Measurements from ENCODE around the gene MAN2A2. TPM values are rescaled to one million over a fixed set of nuclear protein-coding genes. Genes with fewer than 3 reads are reported as not detected.

MAN2A2 gene
- total RNA-seq, 5 donors from 2014 or later (not counting 1 experiment from before 2014, with no cell fraction given) = 119 to 158 (median 142) TPM

GRCh38 chr15:90877996-90878395, 25.1 kb upstream of the MAN2A2 start:
- Histone ChIP-seq H3K4me1 (ENCODE audit: control insufficient read depth in 1 of 2, extremely low read depth in 1 of 2, insufficient read depth in 2 of 2, low read length in 2 of 2) (peaks cover 0 to 15% of the 10 kb centered on the region in 2 experiments), H3K27ac (ENCODE audit: low read length) (no peak overlapping the region), H3K36me3 (ENCODE audit: control insufficient read depth in 2 of 2, extremely low read depth in 1 of 2, insufficient read depth in 1 of 2, low read length in 1 of 2) (peaks cover 27 to 42% of the 10 kb centered on the region in 2 donors), H3K9me3 (no peaks in the 10 kb centered on the region), H3K4me3 (ENCODE audit: control insufficient read depth in 1 of 2, extremely low read depth in 1 of 2, low read length in 1 of 2) (no peak overlapping the region), H3K27me3 (replicated peaks in 1 of 2; ENCODE audit: control insufficient read depth in 2 of 2, extremely low read depth in 1 of 2, insufficient read depth in 2 of 2, low read length in 1 of 2) (no peaks in the 10 kb centered on the region)
- Mint-ChIP-seq H3K27ac (no peak overlapping the region), H3K4me1 (peaks cover 3 to 15% (median 14%) of the 10 kb centered on the region in 3 donors), H3K27me3 (no peaks in the 10 kb centered on the region), H3K4me3 (no peak overlapping the region), H3K9me3 (no peaks in the 10 kb centered on the region), H3K36me3 (peaks cover 30% of the 10 kb centered on the region)
- no peak for DNase-seq
- ATAC-seq (replicated peaks in 1 of 4) = no peak
- CTCF ChIA-PET = no interaction called here
- POLR2A ChIA-PET = no interaction called here
- 100% methylated on average over 3 of the region's 14 CpGs for WGBS (ENCODE audit: insufficient coverage)

- H3K4me3 ChIP-seq (ENCODE audit: control insufficient read depth in 1 of 2, extremely low read depth in 1 of 2, low read length in 1 of 2) = no peak overlapping the region
Measured at GRCh38 chr15:90878660-90879059, 24.4 kb upstream of the MAN2A2 start.

GRCh38 chr15:90879730-90880366, 23.3 kb upstream of the MAN2A2 start:
- H3K27me3 ChIP-seq (replicated peaks in 1 of 2; ENCODE audit: control insufficient read depth in 2 of 2, extremely low read depth in 1 of 2, insufficient read depth in 2 of 2, low read length in 1 of 2) = peaks cover 0 to 6% of the 10 kb centered on the region in 2 experiments
- Mint-ChIP-seq H3K27ac (no peak overlapping the region), H3K27me3 (peaks cover 0 to under 1% of the 10 kb centered on the region in 2 donors), H3K36me3 (peaks cover 30% of the 10 kb centered on the region), H3K4me3 (no peak overlapping the region), H3K4me1 (peaks cover 0 to 6% (median 4%) of the 10 kb centered on the region in 3 donors), H3K9me3 (no peaks in the 10 kb centered on the region)
- ATAC-seq (replicated peaks in 1 of 4) (no peak), DNase-seq (no peak)
- peaks cover 0 to 7% of the 10 kb centered on the region in 2 experiments for H3K4me1 ChIP-seq (ENCODE audit: control insufficient read depth in 1 of 2, extremely low read depth in 1 of 2, insufficient read depth in 2 of 2, low read length in 2 of 2)
- CTCF ChIA-PET = no interaction called here
- H3K36me3 ChIP-seq (ENCODE audit: control insufficient read depth in 2 of 2, extremely low read depth in 1 of 2, insufficient read depth in 1 of 2, low read length in 1 of 2) = peaks cover 27 to 42% of the 10 kb centered on the region in 2 donors
- H3K4me3 ChIP-seq (ENCODE audit: control insufficient read depth in 1 of 2, extremely low read depth in 1 of 2, low read length in 1 of 2) = no peak overlapping the region
- 96% methylated on average over 31 of the region's 35 CpGs for WGBS (ENCODE audit: insufficient coverage)
- POLR2A ChIA-PET = no interaction called here
- no peaks in the 10 kb centered on the region for H3K9me3 ChIP-seq
- no peak overlapping the region for H3K27ac ChIP-seq (ENCODE audit: low read length)

More at GRCh38 chr15:90878660-90879059, 24.4 kb upstream of the MAN2A2 start:
- no peak overlapping the region for H3K27ac ChIP-seq (ENCODE audit: low read length)
- no peak overlapping the region for H3K27ac Mint-ChIP-seq
- no peaks in the 10 kb centered on the region for H3K9me3 ChIP-seq
- H3K4me1 ChIP-seq (ENCODE audit: control insufficient read depth in 1 of 2, extremely low read depth in 1 of 2, insufficient read depth in 2 of 2, low read length in 2 of 2) = peaks cover 0 to 8% of the 10 kb centered on the region in 2 experiments
- H3K4me1 Mint-ChIP-seq = peaks cover 0 to 10% (median 9%) of the 10 kb centered on the region in 3 donors
- no peaks in the 10 kb centered on the region for H3K9me3 Mint-ChIP-seq
- no peaks in the 10 kb centered on the region for H3K27me3 Mint-ChIP-seq
- H3K36me3 ChIP-seq (ENCODE audit: control insufficient read depth in 2 of 2, extremely low read depth in 1 of 2, insufficient read depth in 1 of 2, low read length in 1 of 2) = peaks cover 27 to 42% of the 10 kb centered on the region in 2 donors
- no peak for ATAC-seq (replicated peaks in 1 of 4)
- 93% methylated on average over 12 of the region's 15 CpGs for WGBS (ENCODE audit: insufficient coverage)
- no peak overlapping the region for H3K4me3 Mint-ChIP-seq
- CTCF ChIA-PET = no interaction called here
- H3K27me3 ChIP-seq (replicated peaks in 1 of 2; ENCODE audit: control insufficient read depth in 2 of 2, extremely low read depth in 1 of 2, insufficient read depth in 2 of 2, low read length in 1 of 2) = no peaks in the 10 kb centered on the region
- DNase-seq = no peak
- peaks cover 30% of the 10 kb centered on the region for H3K36me3 Mint-ChIP-seq
- POLR2A ChIA-PET = no interaction called here

GRCh38 chr15:90880381-90881145, 22.5 kb upstream of the MAN2A2 start:
- 88% methylated on average over 9 of the region's 16 CpGs for WGBS (ENCODE audit: insufficient coverage)
- DNase-seq = no peak
- no peak for ATAC-seq (replicated peaks in 1 of 4)
- Mint-ChIP-seq H3K4me3 (no peak overlapping the region), H3K9me3 (no peaks in the 10 kb centered on the region), H3K4me1 (peaks cover 0 to 10% (median 9%) of the 10 kb centered on the region in 3 donors), H3K27me3 (peaks cover 0 to 2% of the 10 kb centered on the region in 2 donors), H3K36me3 (peaks cover 30% of the 10 kb centered on the region), H3K27ac (no peak overlapping the region)
- Histone ChIP-seq H3K27ac (ENCODE audit: low read length) (no peak overlapping the region), H3K27me3 (replicated peaks in 1 of 2; ENCODE audit: control insufficient read depth in 2 of 2, extremely low read depth in 1 of 2, insufficient read depth in 2 of 2, low read length in 1 of 2) (peaks cover 0 to 13% of the 10 kb centered on the region in 2 experiments), H3K9me3 (no peaks in the 10 kb centered on the region), H3K4me1 (ENCODE audit: control insufficient read depth in 1 of 2, extremely low read depth in 1 of 2, insufficient read depth in 2 of 2, low read length in 2 of 2) (peaks cover under 1 to 13% of the 10 kb centered on the region in 2 experiments), H3K4me3 (ENCODE audit: control insufficient read depth in 1 of 2, extremely low read depth in 1 of 2, low read length in 1 of 2) (no peak overlapping the region), H3K36me3 (ENCODE audit: control insufficient read depth in 2 of 2, extremely low read depth in 1 of 2, insufficient read depth in 1 of 2, low read length in 1 of 2) (peaks cover 27 to 42% of the 10 kb centered on the region in 2 donors)
- ChIA-PET CTCF (no interaction called here), POLR2A (no interaction called here)

- CTCF ChIA-PET = no interaction called here
- peaks cover 4 to 19% of the 10 kb centered on the region in 2 experiments for H3K4me1 ChIP-seq (ENCODE audit: control insufficient read depth in 1 of 2, extremely low read depth in 1 of 2, insufficient read depth in 2 of 2, low read length in 2 of 2)
- no peaks in the 10 kb centered on the region for H3K9me3 Mint-ChIP-seq
- H3K27ac Mint-ChIP-seq = no peak overlapping the region
- no peak overlapping the region for H3K4me3 Mint-ChIP-seq
- DNase-seq = no peak
- no peak overlapping the region for H3K4me3 ChIP-seq (ENCODE audit: control insufficient read depth in 1 of 2, extremely low read depth in 1 of 2, low read length in 1 of 2)
- peaks cover 0 to 18% of the 10 kb centered on the region in 2 experiments for H3K27me3 ChIP-seq (replicated peaks in 1 of 2; ENCODE audit: control insufficient read depth in 2 of 2, extremely low read depth in 1 of 2, insufficient read depth in 2 of 2, low read length in 1 of 2)
- 91% methylated on average over 28 of the region's 35 CpGs for WGBS (ENCODE audit: insufficient coverage)
- H3K36me3 ChIP-seq (ENCODE audit: control insufficient read depth in 2 of 2, extremely low read depth in 1 of 2, insufficient read depth in 1 of 2, low read length in 1 of 2) = peaks cover 27 to 39% of the 10 kb centered on the region in 2 donors
- H3K27ac ChIP-seq (ENCODE audit: low read length) = no peak overlapping the region
- peaks cover 0 to 2% of the 10 kb centered on the region in 2 donors for H3K27me3 Mint-ChIP-seq
- peaks cover 5 to 17% (median 16%) of the 10 kb centered on the region in 3 donors for H3K4me1 Mint-ChIP-seq
- no peak for ATAC-seq (replicated peaks in 1 of 4)
- POLR2A ChIA-PET = interaction anchor here in 1 of 2 donors (0.7 kb wide), 1 partner anchor 161 kb away, joined by 3 read pairs; no protein-coding TSS in a partner anchor
- H3K36me3 Mint-ChIP-seq = peaks cover 30% of the 10 kb centered on the region
- no peaks in the 10 kb centered on the region for H3K9me3 ChIP-seq
Measured at GRCh38 chr15:90881181-90881977, 21.7 kb upstream of the MAN2A2 start.

Data from T-cell (primary cell).